ENCODE data around the gene MMD2.

Gene MMD2

DNA sequence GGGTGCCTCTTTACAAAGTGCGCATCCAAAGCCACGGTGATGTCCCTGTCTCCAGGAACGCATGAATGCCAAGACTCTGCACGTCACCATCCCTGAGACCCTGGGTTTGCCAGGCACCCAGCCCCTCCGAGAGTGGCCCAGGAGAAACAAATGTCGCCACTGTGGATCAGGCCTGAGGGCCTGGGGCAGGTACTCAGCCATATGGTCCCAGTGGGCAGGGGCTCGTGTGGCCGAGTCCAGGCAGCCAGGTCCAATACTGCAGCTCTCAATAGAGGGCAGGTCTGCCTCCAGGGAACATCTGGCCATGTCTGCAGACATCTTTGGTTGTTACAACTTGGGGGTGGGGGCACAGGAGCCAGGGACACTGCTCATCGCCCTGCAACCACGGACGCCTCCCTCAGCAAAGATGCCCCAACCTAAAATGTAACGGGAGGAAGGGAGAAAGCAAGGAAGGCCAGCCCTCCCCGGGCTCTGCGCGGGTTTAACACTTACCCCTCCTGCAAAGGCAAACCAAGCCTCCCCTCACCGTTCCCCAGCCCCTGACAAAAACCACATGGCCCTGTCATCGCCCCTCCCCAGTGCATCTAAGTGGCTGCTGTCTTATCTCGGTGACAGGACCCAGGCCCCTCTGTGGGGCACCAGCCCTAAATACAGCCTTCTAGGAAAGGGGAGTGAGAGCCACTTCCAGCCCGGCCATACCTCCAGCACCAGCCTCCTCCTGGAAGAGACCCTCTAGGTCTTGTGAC lies 86.9 kb downstream of the MMD2 start:
- DNase-seq, result no peak

DNA sequence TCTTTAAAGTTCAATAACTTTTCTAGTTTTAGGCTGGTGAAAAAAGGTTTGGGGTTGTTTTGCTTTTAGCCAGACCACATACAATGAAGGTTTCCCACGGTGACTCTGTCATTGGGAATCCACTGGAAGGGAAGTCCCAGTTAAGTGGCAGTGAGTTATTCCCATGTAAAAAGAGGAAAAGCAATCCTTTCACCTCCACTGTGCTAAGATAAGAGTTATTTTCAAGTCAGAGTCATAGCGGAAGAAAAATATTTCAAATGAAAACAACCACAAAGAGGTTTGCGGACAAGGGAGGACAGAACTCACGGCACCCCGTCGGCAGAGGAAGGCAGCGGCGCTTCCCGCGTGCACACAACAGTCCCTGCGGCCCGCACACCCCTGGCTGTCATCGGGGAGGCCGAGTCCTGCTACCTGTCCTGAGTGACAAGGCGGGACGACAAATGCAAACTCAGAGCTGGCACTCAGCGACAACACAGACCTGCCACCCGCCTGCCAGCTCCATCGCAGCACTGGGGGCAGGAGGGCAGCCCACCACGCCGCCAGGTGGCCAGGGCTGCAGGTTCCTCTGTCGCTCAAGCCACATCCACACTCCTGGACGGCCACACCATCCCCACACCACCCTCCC lies 87.8 kb downstream of the MMD2 start:
- DNase-seq, result no peak

DNA sequence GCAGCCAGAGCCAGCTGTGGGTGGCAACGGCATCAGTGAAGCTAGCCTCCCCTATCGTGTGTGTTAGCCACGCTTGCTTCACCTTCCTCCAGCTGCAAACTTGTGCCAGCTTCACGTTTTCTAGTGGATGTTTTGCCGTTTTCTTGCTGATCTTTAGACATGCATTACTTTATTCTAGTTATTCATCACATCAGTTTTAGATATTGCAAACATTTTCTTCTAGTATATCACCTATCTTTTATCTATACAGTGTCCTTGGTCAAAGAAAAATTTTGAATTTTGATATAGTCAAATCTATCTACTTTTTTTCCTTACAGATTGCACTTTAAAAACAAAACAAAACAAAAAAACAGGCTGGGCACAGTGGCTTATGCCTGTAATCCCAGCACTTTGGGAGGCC lies 90.5 kb downstream of the MMD2 start:
- no peak for DNase-seq

DNA sequence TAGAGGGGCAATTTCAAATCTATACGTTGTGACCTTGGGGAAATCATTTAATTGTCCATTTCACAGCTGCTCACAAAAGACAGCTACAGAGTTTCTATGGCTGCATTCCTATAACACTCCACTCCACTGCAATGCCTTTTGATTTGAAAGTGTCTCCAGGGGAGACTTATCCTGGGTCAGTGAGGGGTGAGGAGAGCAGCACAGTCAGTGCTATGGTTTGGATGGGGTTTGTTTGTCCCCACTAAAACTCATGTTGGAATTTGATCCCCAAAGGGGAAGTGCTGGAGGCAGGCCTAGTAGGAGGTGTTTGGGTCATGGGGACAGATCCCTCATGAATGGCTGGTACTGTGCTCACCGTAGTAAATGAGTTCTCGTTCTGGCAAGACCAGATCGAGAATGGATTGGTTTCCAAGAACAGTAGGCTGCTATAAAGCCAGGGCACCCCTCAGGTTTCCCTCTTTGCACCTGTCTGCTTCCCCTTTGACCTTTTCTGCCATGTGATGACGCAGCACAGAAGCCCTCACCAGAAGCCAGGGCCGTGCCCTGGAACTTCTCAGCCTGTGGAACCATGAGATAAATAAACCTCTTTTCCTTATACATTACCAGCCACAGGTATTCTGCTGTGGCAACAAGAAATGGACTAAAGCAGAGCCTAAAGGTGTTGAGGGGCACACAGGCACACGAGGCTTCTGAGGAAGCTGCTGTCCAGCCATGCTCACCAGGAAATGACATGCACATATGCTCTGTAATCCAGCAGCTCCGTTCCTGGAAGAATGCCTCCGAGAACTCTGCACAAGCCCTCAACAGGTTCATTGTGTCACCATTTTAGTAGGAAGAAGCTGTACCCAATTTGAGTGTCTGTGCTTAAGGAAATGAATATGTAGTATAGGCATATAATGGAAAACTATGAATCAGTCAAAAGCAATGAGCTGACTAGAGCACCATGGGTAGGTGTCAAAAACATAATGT lies 92.2 kb downstream of the MMD2 start:
- DNase-seq, result no peak

DNA sequence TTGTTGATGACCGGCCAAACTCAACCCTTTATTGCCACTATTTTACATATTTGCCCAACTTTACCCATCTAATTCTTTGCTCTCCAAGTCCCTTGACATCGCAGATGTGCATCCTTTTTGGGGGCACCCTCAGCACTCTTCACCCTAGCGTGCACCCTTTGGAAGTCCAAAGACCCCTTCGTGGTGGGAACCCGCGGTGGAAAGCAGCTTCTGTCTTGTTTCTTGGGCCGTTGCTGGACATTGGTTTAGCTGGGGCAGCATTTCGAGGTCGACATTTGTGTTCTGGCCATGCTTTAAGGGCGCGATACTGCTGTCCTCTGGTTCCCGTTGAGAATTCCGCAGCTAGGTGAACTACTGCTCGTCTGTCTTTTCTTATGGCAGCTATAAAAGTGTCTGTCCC lies 96.8 kb downstream of the MMD2 start:
- no peak for DNase-seq

DNA sequence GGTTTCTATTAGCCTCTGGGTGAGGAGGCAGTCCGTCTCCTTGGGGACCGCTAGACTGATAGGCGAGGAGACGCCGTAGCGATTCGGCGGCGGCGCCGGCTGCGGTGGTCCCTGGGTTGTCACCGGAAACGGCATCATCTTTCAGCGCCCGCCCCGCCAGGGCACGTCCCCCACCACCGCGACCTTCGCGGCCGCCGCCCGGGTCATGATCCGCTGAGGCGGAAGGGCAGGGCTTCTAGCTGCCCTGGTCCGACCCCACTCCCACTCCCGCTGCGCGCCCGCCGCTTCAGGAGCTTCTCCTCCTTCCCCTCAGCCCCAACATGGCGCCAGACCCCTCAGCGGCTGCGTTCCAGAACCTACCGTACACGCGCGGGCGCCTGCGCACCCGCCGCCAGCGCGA lies 97.3 kb downstream of the MMD2 start, which contains the start of gene PAPOLB:
TSS of gene PAPOLB (minus strand) at position 358 of the 400 bp plus-strand sequence. CDS start at position 138, 220 bp downstream.
- DNase-seq, result no peak

DNA sequence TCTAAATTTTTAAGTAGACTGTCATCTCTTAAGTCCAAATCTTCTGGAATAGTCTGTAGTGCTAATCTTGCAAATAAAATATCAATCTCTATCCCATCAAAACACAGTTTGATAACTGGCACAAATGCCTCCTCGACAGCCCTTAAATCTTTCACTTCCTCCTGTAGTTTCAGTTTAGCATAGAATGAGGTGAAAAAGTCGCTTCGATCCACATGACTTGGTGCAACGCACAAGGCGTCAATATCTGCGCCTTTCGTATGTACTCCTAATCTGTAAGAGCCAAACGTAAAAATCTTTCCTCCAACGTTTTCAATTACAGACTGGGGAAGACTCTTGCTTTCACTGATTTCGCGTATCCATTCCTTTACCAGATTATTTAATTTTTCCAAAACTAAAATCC lies 97.8 kb downstream of the MMD2 start:
- no peak for DNase-seq

DNA sequence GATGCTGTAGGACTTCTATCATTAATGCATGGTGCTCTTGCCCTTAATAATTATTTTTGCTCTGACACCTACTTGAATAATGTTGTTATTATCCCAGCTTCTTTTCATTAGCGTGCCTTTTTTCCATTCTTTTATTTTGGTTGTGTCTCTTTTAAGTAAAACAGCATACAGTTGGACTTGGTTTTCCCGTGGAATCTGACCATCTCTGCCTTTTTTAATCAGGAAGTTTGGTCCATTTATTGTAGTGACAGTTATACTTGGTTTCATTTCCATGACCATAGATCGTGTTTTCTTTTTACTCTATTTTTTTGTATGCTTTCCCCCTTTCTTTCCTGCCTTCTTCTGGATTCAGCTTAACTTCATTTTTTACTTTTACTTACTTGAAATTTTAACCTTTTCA lies 101.8 kb downstream of the MMD2 start:
- DNase-seq, result no peak

DNA sequence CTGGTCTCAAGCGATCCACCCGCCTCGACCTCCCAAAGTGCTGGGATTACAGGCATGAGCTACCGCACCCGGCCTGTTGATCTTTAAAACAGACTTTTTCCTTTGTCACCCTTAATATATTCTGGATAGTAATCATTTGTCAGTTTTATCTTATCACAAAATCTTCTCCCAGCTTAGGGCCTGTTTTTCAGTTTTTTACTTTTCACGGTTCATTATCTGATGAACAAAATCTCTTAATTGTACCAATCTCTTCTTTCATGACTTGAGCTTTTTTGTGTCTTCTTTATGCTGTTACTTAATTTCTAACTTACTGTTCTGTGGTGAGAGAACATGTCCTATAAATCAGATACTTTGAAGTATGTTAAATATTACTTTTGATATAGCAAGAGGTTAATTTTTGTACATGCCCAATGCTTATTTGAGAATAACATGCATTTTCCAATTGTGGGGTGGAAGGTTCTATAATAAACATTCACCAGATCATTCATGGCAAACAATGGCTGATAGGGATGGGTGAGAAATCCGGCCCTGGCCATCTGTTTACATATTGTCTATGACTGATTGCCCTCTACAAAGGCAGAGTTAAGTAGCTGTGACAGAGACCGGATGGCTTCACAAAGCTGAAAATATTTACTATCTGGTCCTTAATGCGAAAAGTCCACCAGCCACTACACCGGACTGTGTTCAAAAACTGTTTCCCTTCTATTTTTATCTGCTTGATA lies 102.5 kb downstream of the MMD2 start:
- DNase-seq, result no peak
